IMR-90 (cell line): ENCODE measurements around the gene ICAM4. TPM values are rescaled to one million over a fixed set of nuclear protein-coding genes. Genes with fewer than 3 reads are reported as not detected.

Experiments
- ATAC-seq: fragments of 200-7000 bp; cut with Tn5 transposase; 2 replicates; pipeline ENCODE4 v1.9.1; 2020; ENCODE audit warnings: low read depth, mild to moderate bottlenecking, moderate library complexity
- BruUV-seq: library from RNA; stranded (reverse); fragments of 400-500 nt; replicated peaks from 2 replicates; lab custom pipeline; 2021; lab: Mats Ljungman, UMichigan
- CTCF ChIA-PET: fragments of 300-600 bp; formaldehyde crosslinking; extraction: SDS; loops from one replicate; lab custom pipeline; 2021; ENCODE audit warnings: antibody characterized with exemption; lab: Yijun Ruan, JAX
- POLR2A ChIA-PET: fragments of 300-600 bp; sonication (Branson Sonifier 250); formaldehyde crosslinking; loops from one replicate; lab custom pipeline; 2022; ENCODE audit warnings: antibody characterized with exemption; ENCODE audit not compliant: unreplicated experiment; lab: Charles Lee
- DNase-seq: peaks from one replicate; pipeline ENCODE4 v3.0.0; 2013
- H2AFZ ChIP-seq: replicated peaks from 2 replicates; pipeline ENCODE3; 2013; ENCODE audit warnings: low read length, mild to moderate bottlenecking; ENCODE audit not compliant: poor library complexity
- H2AK5ac ChIP-seq: 2 replicates; pipeline ENCODE4 v1.6.1; 2013; ENCODE audit warnings: low read depth, low read length, inconsistent platforms
- H2AK9ac ChIP-seq: replicated peaks from 2 replicates; pipeline ENCODE3; 2013; ENCODE audit warnings: mild to moderate bottlenecking, low read depth, low read length, moderate library complexity; ENCODE audit not compliant: poor library complexity
- H2BK120ac ChIP-seq: 2 replicates; pipeline ENCODE4 v1.6.1; 2013; ENCODE audit warnings: low read depth, low read length, inconsistent platforms
- H2BK15ac ChIP-seq: 3 replicates; pipeline ENCODE4 v1.6.1; 2013; ENCODE audit warnings: low read depth, low read length, inconsistent platforms
- H2BK20ac ChIP-seq: 2 replicates; pipeline ENCODE4 v1.6.1; 2013; ENCODE audit warnings: low read depth, mild to moderate bottlenecking, inconsistent platforms, low read length, moderate library complexity
- H2BK5ac ChIP-seq: 2 replicates; pipeline ENCODE4 v1.6.1; 2013; ENCODE audit warnings: mild to moderate bottlenecking, low read depth, low read length, inconsistent platforms; ENCODE audit not compliant: poor library complexity, severe bottlenecking
- H3K14ac ChIP-seq: replicated peaks from 2 replicates; pipeline ENCODE4 v1.6.1; 2013; ENCODE audit warnings: low read depth, low read length, inconsistent platforms
- H3K18ac ChIP-seq: 2 replicates; pipeline ENCODE4 v1.6.1; 2013; ENCODE audit warnings: low read depth, low read length, control low read depth
- H3K23ac ChIP-seq: 2 replicates; pipeline ENCODE4 v1.6.1; 2013; ENCODE audit warnings: low read depth, low read length, inconsistent platforms
- H3K27ac ChIP-seq: 2 replicates; pipeline ENCODE4 v1.5.1; 2013; ENCODE audit warnings: mild to moderate bottlenecking, control low read depth, low read length; ENCODE audit not compliant: insufficient read depth
- H3K27me3 ChIP-seq: 2 replicates; pipeline ENCODE4 v1.6.1; 2013; ENCODE audit warnings: low read length; ENCODE audit not compliant: control insufficient read depth, insufficient read depth
- H3K36me3 ChIP-seq: 2 replicates; pipeline ENCODE4 v1.6.1; 2013; ENCODE audit warnings: low read length, mixed read lengths; ENCODE audit not compliant: control insufficient read depth, insufficient read depth
- H3K4ac ChIP-seq: 2 replicates; pipeline ENCODE4 v1.6.1; 2013; ENCODE audit warnings: low read depth, low read length, inconsistent platforms
- H3K4me1 ChIP-seq: 2 replicates; pipeline ENCODE4 v1.6.1; 2013; ENCODE audit warnings: low read length, mixed read lengths; ENCODE audit not compliant: control insufficient read depth, insufficient read depth
- H3K4me2 ChIP-seq: 2 replicates; pipeline ENCODE4 v1.6.1; 2013; ENCODE audit warnings: low read depth, mild to moderate bottlenecking, control low read depth, low read length, moderate library complexity
- H3K4me3 ChIP-seq: 2 replicates; pipeline ENCODE4 v1.5.1; 2013; ENCODE audit warnings: low read depth, mild to moderate bottlenecking, control low read depth, low read length, moderate library complexity; ENCODE audit not compliant: insufficient read depth
- H3K56ac ChIP-seq: 2 replicates; pipeline ENCODE4 v1.6.1; 2013; ENCODE audit warnings: low read length, inconsistent platforms; ENCODE audit not compliant: insufficient read depth; ENCODE audit errors: extremely low read depth
- H3K79me1 ChIP-seq, 2 experiments: 2 replicates each; pipeline ENCODE4 v1.6.1; 2013; ENCODE audit warnings: low read length in 2 of 2, inconsistent platforms in 1 of 2, low read depth in 1 of 2
- H3K9ac ChIP-seq: 2 replicates; pipeline ENCODE4 v1.6.1; 2013; ENCODE audit warnings: low read depth, low read length, control low read depth
- H3K9me1 ChIP-seq: 2 replicates; pipeline ENCODE4 v1.6.1; 2013; ENCODE audit warnings: low read length, inconsistent platforms; ENCODE audit not compliant: insufficient read depth
- H3K9me3 ChIP-seq: 2 replicates; pipeline ENCODE4 v1.6.1; 2013; ENCODE audit warnings: low read length; ENCODE audit not compliant: control insufficient read depth, insufficient read depth
- H4K20me1 ChIP-seq: 2 replicates; pipeline ENCODE4 v1.6.1; 2013; ENCODE audit warnings: low read length, inconsistent platforms; ENCODE audit not compliant: insufficient read depth
- H4K5ac ChIP-seq: 2 replicates; pipeline ENCODE4 v1.6.1; 2013; ENCODE audit warnings: mild to moderate bottlenecking, low read depth, low read length, control low read depth
- H4K8ac ChIP-seq, 2 experiments: 2 replicates each; pipeline ENCODE4 v1.6.1; 2013; ENCODE audit warnings: low read depth in 2 of 2, low read length in 2 of 2, control low read depth in 1 of 2, inconsistent platforms in 1 of 2
- H4K91ac ChIP-seq: 2 replicates; pipeline ENCODE4 v1.6.1; 2013; ENCODE audit warnings: low read depth, low read length, inconsistent platforms; ENCODE audit not compliant: insufficient read depth
- BHLHE40 ChIP-seq: fragments of 150-350 bp; IDR thresholded peaks from 2 replicates; pipeline ENCODE4 v1.6.1; 2016; ENCODE audit warnings: mild to moderate bottlenecking, low read depth, low read length
- CEBPB ChIP-seq: IDR thresholded peaks from 2 replicates; pipeline ENCODE4 v1.6.1; 2012; ENCODE audit warnings: low read depth, low read length, improper control_type of control experiment
- CHD1 ChIP-seq: IDR thresholded peaks from 2 replicates; pipeline ENCODE4 v1.6.1; 2012; ENCODE audit warnings: low read depth, low read length, improper control_type of control experiment
- CTCF ChIP-seq: conservative IDR thresholded peaks from 2 replicates; pipeline ENCODE4 v1.5.1; 2012; ENCODE audit warnings: mild to moderate bottlenecking, low read depth, low read length, improper control_type of control experiment
- ELK1 ChIP-seq: fragments of 150-350 bp; IDR thresholded peaks from 2 replicates; pipeline ENCODE4 v1.6.1; 2016; ENCODE audit warnings: low read depth, mild to moderate bottlenecking, low read length, moderate library complexity, borderline replicate concordance
- FOS ChIP-seq: fragments of 150-350 bp; IDR thresholded peaks from 2 replicates; pipeline ENCODE4 v1.6.1; 2016; ENCODE audit warnings: low read depth, low read length
- MAFK ChIP-seq: IDR thresholded peaks from 2 replicates; pipeline ENCODE4 v1.6.1; 2012; ENCODE audit warnings: low read depth, low read length, improper control_type of control experiment
- MAZ ChIP-seq: IDR thresholded peaks from 2 replicates; pipeline ENCODE4 v1.6.1; 2012; ENCODE audit warnings: low read depth, mild to moderate bottlenecking, low read length, improper control_type of control experiment, moderate library complexity, borderline replicate concordance
- MXI1 ChIP-seq: IDR thresholded peaks from 2 replicates; pipeline ENCODE4 v1.6.1; 2012; ENCODE audit warnings: low read depth, mild to moderate bottlenecking, low read length, moderate library complexity, borderline replicate concordance
- POLR2A ChIP-seq: IDR thresholded peaks from 2 replicates; pipeline ENCODE4 v1.6.1; 2012; ENCODE audit warnings: mild to moderate bottlenecking, low read depth, low read length
- RCOR1 ChIP-seq: IDR thresholded peaks from 2 replicates; pipeline ENCODE4 v1.6.1; 2012; ENCODE audit warnings: mild to moderate bottlenecking, low read length, improper control_type of control experiment; ENCODE audit not compliant: insufficient replicate concordance
- RFX5 ChIP-seq: IDR thresholded peaks from 2 replicates; pipeline ENCODE4 v1.8.0; 2012; ENCODE audit warnings: low read depth, mild to moderate bottlenecking, low read length, moderate library complexity
- USF2 ChIP-seq: fragments of 150-350 bp; IDR thresholded peaks from 2 replicates; pipeline ENCODE4 v1.6.1; 2017; ENCODE audit warnings: mild to moderate bottlenecking, antibody characterized with exemption, low read length, low read depth
- WGBS, 2 experiments: methylation state at CpG; one replicate each; pipeline versions ENCODE4 v1.1.5 to v1.1.7; 2013; ENCODE audit warnings: missing lambda C conversion rate in 2 of 2; ENCODE audit not compliant: insufficient read length in 1 of 2; ENCODE audit errors: extremely low coverage in 2 of 2; 5-methylcytosine and 5-hydroxymethylcytosine counted together
- dilution Hi-C: fragments of 300-500 bp; cut with HindIII; formaldehyde crosslinking; loops from one replicate; pipeline ENCODE4 v1.14.3; 2018; ENCODE audit warnings: low sequenced_read_pairs; ENCODE audit not compliant: unreplicated experiment
- in situ Hi-C: fragments of 300-500 bp; cut with MboI; formaldehyde crosslinking; loops from 3 replicates; pipeline ENCODE4 v1.14.3; 2019; ENCODE audit warnings: low sequenced_read_pairs, inconsistent platforms, mixed read lengths
- intact Hi-C: fragments of 100-400 bp; cut with micrococcal nuclease; formaldehyde crosslinking; loops from 2 replicates; pipeline ENCODE4 v1.10.0; 2022
- polyA plus RNA-seq, 3 experiments: library from polyadenylated mRNA; depleted of rRNA; stranded (reverse); fragments of >200 nt; gene quantifications; 2 replicates each; pipeline ENCODE4 v1.2.3, GENCODE V29; 2012; ENCODE audit warnings: low replicate concordance in 1 of 3
- total RNA-seq: library from RNA; depleted of rRNA; stranded (reverse); fragments of >200 nt; gene quantifications from 2 replicates; pipeline ENCODE4 v1.2.3, GENCODE V29; 2012

Gene ICAM4
- total and polyA plus RNA-seq, 2 of the 4 experiments (the other 2 are of a cell fraction) = 2.3 to 4.0 TPM

- Histone ChIP-seq H2AK9ac (peak overlapping the region; percentile 70), H3K23ac (no peak overlapping the region), H2AK5ac (no peak overlapping the region), H3K36me3 (peaks cover 30% of the 10 kb centered on the region), H2BK15ac (no peak overlapping the region), H2BK120ac (no peak overlapping the region), H3K4me2 (no peak overlapping the region), H3K9me1 (no peaks in the 10 kb centered on the region), H3K27me3 (no peaks in the 10 kb centered on the region), H4K91ac (no peak overlapping the region), H2BK20ac (no peak overlapping the region), H2AFZ (no peak overlapping the region), H3K4me1 (no peaks in the 10 kb centered on the region), H3K9ac (no peak overlapping the region), H3K18ac (no peak overlapping the region), H3K14ac (no peak overlapping the region), H4K8ac (no peak overlapping the region), H3K4ac (no peak overlapping the region), H3K27ac (no peak overlapping the region), H4K20me1 (no peaks in the 10 kb centered on the region), H4K5ac (no peak overlapping the region), H3K9me3 (no peaks in the 10 kb centered on the region), H3K4me3 (no peak overlapping the region), H3K56ac (no peak overlapping the region), H2BK5ac (no peak overlapping the region), H3K79me1 (peaks cover 3 to 4% of the 10 kb centered on the region in 2 experiments; a peak in 2 of 4 replicates)
- no peak for TF ChIP-seq CTCF
- no peak for TF ChIP-seq CEBPB
- no peak for TF ChIP-seq ELK1
- TF ChIP-seq BHLHE40 = no peak
- no peak for TF ChIP-seq MAZ
- no peak for TF ChIP-seq POLR2A
- TF ChIP-seq FOS = no peak
- no peak for TF ChIP-seq CHD1
- TF ChIP-seq RCOR1 = no peak
- no peak for TF ChIP-seq MXI1
- TF ChIP-seq USF2 = no peak
- no peak for TF ChIP-seq RFX5
- no peak for TF ChIP-seq MAFK
- dilution Hi-C loops = no loop called here
- no peak for DNase-seq
- 100% methylated on average over 1 of the region's 8 CpGs; no CpG with 5 or more reads in 1 of the 2 experiments for WGBS, 2 experiments
- CTCF ChIA-PET = interaction anchor here (0.6 to 2.5 kb wide), 4 partner anchors 10 to 329 kb away, joined by 4 to 9 read pairs (median 6); no protein-coding TSS in a partner anchor
- BruUV-seq = no TSS peak
- ATAC-seq = no peak
- in situ Hi-C loops = loop anchor here (5.0 kb wide), 1 partner anchor 127 kb away; no protein-coding TSS in a partner anchor
- POLR2A ChIA-PET = no interaction called here
- intact Hi-C loops = no loop called here
Observed at GRCh38 chr19:10260141-10260584, 26.6 kb upstream of the ICAM4 start.
